Esophagus squamous epithelium (tissue), 5 donors: Measurements from ENCODE around the gene COTL1. TPM values are rescaled to one million over a fixed set of nuclear protein-coding genes. Genes with fewer than 3 reads are reported as not detected.

Experiments
- DNase-seq: peaks from one replicate; lab custom pipeline; 2025; lab: John Stamatoyannopoulos, UW
- H3K27ac ChIP-seq, 4 donors: fragments of 200-600 bp; sonication (generic); one replicate each; pipeline ENCODE4 v1.5.1; 2016 to 2019; ENCODE audit warnings: mild to moderate bottlenecking in 1 of 4
- H3K27me3 ChIP-seq, 4 donors: fragments of 200-600 bp; sonication (generic); 1 replicate in 3 of 4; 2 replicates in 1 of 4; pipeline versions ENCODE4 v1.5.1 to v1.6.0; 2017 to 2021; ENCODE audit warnings: antibody characterized with exemption in 1 of 4
- H3K36me3 ChIP-seq, 3 donors: fragments of 200-600 bp; sonication (generic); one replicate each; pipeline ENCODE4 v1.5.1; 2016 to 2019
- H3K4me1 ChIP-seq, 3 donors: fragments of 200-600 bp; sonication (generic); one replicate each; pipeline ENCODE4 v1.5.1; 2017 to 2019
- H3K4me3 ChIP-seq, 4 donors: fragments of 200-600 bp; sonication (generic); 1 replicate in 3 of 4; 2 replicates in 1 of 4; pipeline ENCODE4 v1.5.1; 2016 to 2019; ENCODE audit warnings: mild to moderate bottlenecking in 2 of 4, moderate library complexity in 1 of 4
- H3K9me3 ChIP-seq, 3 donors: fragments of 200-600 bp; sonication (generic); one replicate each; pipeline ENCODE4 v1.5.1; 2016 to 2019
- CTCF ChIP-seq, 6 experiments: fragments of 450-650 bp in 4 of 6; fragments of 200-600 bp in 2 of 6; sonication (generic) in 2 of 6; IDR thresholded peaks; one replicate each; pipeline ENCODE4 v1.5.1; 2016 to 2019; ENCODE audit warnings: antibody characterized with exemption in 6 of 6, mild to moderate bottlenecking in 4 of 6, moderate library complexity in 4 of 6
- POLR2A ChIP-seq, 4 donors: fragments of 450-650 bp; IDR thresholded peaks; one replicate each; pipeline ENCODE4 v1.6.1; 2017; ENCODE audit warnings: antibody characterized with exemption in 4 of 4, mild to moderate bottlenecking in 4 of 4, moderate library complexity in 3 of 4
- WGBS, 2 donors: methylation state at CpG; one replicate each; pipeline ENCODE4 v1.1.5; 2018; 5-methylcytosine and 5-hydroxymethylcytosine counted together
- intact Hi-C: fragments of 100-400 bp; cut with DNase I; formaldehyde crosslinking; loops from one replicate; pipeline ENCODE4 v1.15.0; 2022
- total RNA-seq, 4 donors: library from RNA; depleted of rRNA; stranded (reverse); fragments of >200 nt; gene quantifications; one replicate each; pipeline ENCODE4 v1.1.0, GENCODE V29; 2016
- donor health status: DM: yes; HTN: yes; CAD: no.

COTL1 gene
- total RNA-seq, 4 donors from 2014 or later: 7.9 to 34.2 (median 23.4) TPM

- TF ChIP-seq POLR2A (IDR thresholded peaks at IDR 0.05) (no peak), CTCF (IDR thresholded peaks at IDR 0.05) (no peak)
- no peak overlapping the region for H3K4me3 ChIP-seq
- WGBS, 2 donors: 68 to 72% methylated on average over 6 of the region's 6 CpGs
- no peaks in the 10 kb centered on the region for H3K9me3 ChIP-seq
- H3K4me1 ChIP-seq: peaks cover 0 to 5% (median 0%) of the 10 kb centered on the region in 3 donors
- DNase-seq: no peak
- no peak overlapping the region for H3K27ac ChIP-seq
- H3K36me3 ChIP-seq: no peaks in the 10 kb centered on the region
- intact Hi-C loops: no loop called here
- peaks cover 0 to 36% (median 0%) of the 10 kb centered on the region in 4 donors for H3K27me3 ChIP-seq
Observed at GRCh38 chr16:84557504-84557903, 60.4 kb downstream of the COTL1 start.

GRCh38 chr16:84557059-84557458, 60.8 kb downstream of the COTL1 start:
- no peak for DNase-seq
- no peaks in the 10 kb centered on the region for H3K9me3 ChIP-seq
- no peak overlapping the region for H3K27ac ChIP-seq
- WGBS, 2 donors: 54 to 57% methylated on average over 6 of the region's 6 CpGs
- peaks cover 0 to 36% (median 0%) of the 10 kb centered on the region in 4 donors for H3K27me3 ChIP-seq
- peaks cover 0 to 5% (median 0%) of the 10 kb centered on the region in 3 donors for H3K4me1 ChIP-seq
- TF ChIP-seq CTCF (IDR thresholded peaks at IDR 0.05) (no peak), POLR2A (IDR thresholded peaks at IDR 0.05) (no peak)
- intact Hi-C loops: no loop called here
- H3K36me3 ChIP-seq: no peaks in the 10 kb centered on the region
- H3K4me3 ChIP-seq: no peak overlapping the region

- no peak for DNase-seq
- H3K9me3 ChIP-seq: no peaks in the 10 kb centered on the region
- 46 to 72% methylated on average over 10 to 12 of the region's 19 CpGs for WGBS, 2 donors
Observed at GRCh38 chr16:84555418-84556196, 62.3 kb downstream of the COTL1 start.

DNA sequence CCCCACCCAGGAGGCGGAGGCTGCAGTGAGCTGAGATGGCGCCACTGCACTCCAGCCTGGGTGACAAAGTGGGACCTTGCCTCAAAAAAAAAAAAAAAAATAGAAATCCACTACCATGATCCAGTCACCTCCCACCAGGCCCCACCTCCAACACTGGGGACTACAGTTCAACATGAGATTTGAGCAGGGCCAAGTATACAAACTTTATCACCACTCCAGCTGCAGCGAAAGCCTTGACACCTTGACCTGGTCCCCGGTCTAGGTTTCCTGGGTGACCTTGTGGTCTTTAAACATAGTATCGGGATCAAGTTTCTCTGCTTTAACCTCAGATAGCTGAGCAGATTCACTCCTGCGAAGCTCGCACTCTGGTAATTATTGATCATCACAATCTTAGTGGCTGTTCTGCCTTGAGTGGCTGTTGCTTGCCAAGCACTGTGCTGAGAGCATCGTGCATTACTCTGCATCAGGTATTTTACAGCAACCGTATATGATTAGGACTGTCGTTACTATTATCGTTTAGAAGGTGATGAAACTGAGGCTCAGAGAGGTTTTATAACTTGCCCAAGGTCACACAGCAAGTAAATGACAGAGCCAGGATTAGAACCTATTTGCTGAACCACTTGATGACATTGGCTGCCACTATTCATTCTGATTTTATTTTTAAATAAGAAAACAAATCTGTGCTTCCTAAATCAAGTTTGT, 63.1 kb downstream of the COTL1 start:
- H3K4me3 ChIP-seq: no peak overlapping the region
- H3K27ac ChIP-seq: no peak overlapping the region
- no peak for DNase-seq
- TF ChIP-seq POLR2A (IDR thresholded peaks at IDR 0.05) (no peak), CTCF (IDR thresholded peaks at IDR 0.05) (no peak)
- intact Hi-C loops: no loop called here
- WGBS, 2 donors: 86 to 94% methylated on average over 9 to 11 of the region's 11 CpGs
- peaks cover 0 to 34% (median 0%) of the 10 kb centered on the region in 4 donors for H3K27me3 ChIP-seq
- no peaks in the 10 kb centered on the region for H3K36me3 ChIP-seq
- peaks cover 0 to 6% (median 0%) of the 10 kb centered on the region in 3 donors for H3K4me1 ChIP-seq
- H3K9me3 ChIP-seq: no peaks in the 10 kb centered on the region

More at GRCh38 chr16:84555418-84556196, 62.3 kb downstream of the COTL1 start:
- H3K36me3 ChIP-seq: no peaks in the 10 kb centered on the region
- no peak overlapping the region for H3K27ac ChIP-seq
- no peak for TF ChIP-seq POLR2A (IDR thresholded peaks at IDR 0.05)
- no peak for TF ChIP-seq CTCF (IDR thresholded peaks at IDR 0.05)
- peaks cover 0 to 36% (median 0%) of the 10 kb centered on the region in 4 donors for H3K27me3 ChIP-seq
- H3K4me1 ChIP-seq: peaks cover 0 to 5% (median 0%) of the 10 kb centered on the region in 3 donors
- intact Hi-C loops: no loop called here
- H3K4me3 ChIP-seq: no peak overlapping the region
